HEK293 (cell line): Measurements from ENCODE around the gene RAC2.

Source experiments
- REPIN1 ChIP-seq: fragments of 450-650 bp; formaldehyde crosslinking; IDR thresholded peaks from 2 replicates; pipeline ENCODE4 v1.5.1; 2017; ENCODE audit warnings: missing biosample characterization, missing genetic modification characterization, low read depth
- ZBTB6 ChIP-seq: fragments of 450-650 bp; formaldehyde crosslinking; IDR thresholded peaks from 2 replicates; pipeline ENCODE4 v1.5.1; 2017; ENCODE audit warnings: missing biosample characterization, missing genetic modification characterization
- ZNF138 ChIP-seq: fragments of 450-650 bp; formaldehyde crosslinking; IDR thresholded peaks from 2 replicates; pipeline ENCODE4 v1.5.1; 2016; ENCODE audit warnings: missing biosample characterization, missing genetic modification characterization, borderline replicate concordance
- ZNF777 ChIP-seq: fragments of 450-650 bp; formaldehyde crosslinking; IDR thresholded peaks from 2 replicates; pipeline ENCODE4 v1.5.1; 2017; ENCODE audit warnings: missing biosample characterization, missing genetic modification characterization, borderline replicate concordance
- ZNF785 ChIP-seq: fragments of 450-650 bp; formaldehyde crosslinking; IDR thresholded peaks from 2 replicates; pipeline ENCODE4 v1.5.1; 2016; ENCODE audit warnings: missing biosample characterization, missing genetic modification characterization
- TF ChIP-seq, protein P1 (sequence below): fragments of 450-650 bp; formaldehyde crosslinking; IDR thresholded peaks from 2 replicates; pipeline ENCODE4 v1.5.1; 2016; ENCODE audit warnings: missing biosample characterization, missing genetic modification characterization

GRCh38 chr22:37262346-37262745 is 18.3 kb upstream of the RAC2 start:
- TF ChIP-seq ZBTB6 (tag by site-specific recombination) (no peak), REPIN1 (no peak), ZNF138 (tag by site-specific recombination) (no peak), ZNF777 (no peak), ZNF785 (no peak)
- TF ChIP-seq, protein P1, sequence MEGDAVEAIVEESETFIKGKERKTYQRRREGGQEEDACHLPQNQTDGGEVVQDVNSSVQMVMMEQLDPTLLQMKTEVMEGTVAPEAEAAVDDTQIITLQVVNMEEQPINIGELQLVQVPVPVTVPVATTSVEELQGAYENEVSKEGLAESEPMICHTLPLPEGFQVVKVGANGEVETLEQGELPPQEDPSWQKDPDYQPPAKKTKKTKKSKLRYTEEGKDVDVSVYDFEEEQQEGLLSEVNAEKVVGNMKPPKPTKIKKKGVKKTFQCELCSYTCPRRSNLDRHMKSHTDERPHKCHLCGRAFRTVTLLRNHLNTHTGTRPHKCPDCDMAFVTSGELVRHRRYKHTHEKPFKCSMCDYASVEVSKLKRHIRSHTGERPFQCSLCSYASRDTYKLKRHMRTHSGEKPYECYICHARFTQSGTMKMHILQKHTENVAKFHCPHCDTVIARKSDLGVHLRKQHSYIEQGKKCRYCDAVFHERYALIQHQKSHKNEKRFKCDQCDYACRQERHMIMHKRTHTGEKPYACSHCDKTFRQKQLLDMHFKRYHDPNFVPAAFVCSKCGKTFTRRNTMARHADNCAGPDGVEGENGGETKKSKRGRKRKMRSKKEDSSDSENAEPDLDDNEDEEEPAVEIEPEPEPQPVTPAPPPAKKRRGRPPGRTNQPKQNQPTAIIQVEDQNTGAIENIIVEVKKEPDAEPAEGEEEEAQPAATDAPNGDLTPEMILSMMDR (tag by site-specific recombination) = no peak
